RPMI8226 (cell line): ENCODE results near the gene CAMKK1.

Experiments used
- DNase-seq: peaks from one replicate; pipeline ENCODE4 v3.0.0-alpha.2; 2015

The CAMKK1 gene

DNA sequence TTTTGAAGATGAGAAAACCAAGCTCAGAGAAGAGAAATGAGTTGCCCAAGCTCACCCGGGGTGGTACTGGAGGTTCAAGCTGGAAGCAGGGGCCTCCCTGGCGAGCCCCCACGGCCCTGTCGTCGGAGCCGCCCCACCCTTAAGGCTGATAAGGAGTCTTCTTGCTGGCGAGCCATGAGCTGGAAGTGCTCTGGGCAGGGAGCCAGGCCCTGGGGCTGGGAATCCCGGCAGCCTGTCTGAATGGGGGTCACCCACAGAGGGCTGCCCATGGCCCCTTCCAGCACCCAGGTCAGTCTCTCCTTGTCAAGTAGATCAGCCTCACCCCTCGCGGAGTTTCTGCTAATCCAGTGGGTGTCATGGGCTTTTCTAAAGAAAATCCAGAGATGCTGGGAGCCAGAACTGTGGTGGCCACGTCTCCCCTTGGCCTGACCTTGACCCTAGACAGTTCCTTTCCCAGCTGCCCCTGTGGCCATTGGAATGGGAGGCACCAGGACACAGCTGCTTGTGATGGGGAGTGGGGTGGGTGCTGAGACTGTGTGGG, 24.6 kb upstream of the CAMKK1 start:
- DNase-seq = no peak

GRCh38 chr17:3916825-3917224, 24.0 kb upstream of the CAMKK1 start:
- DNase-seq = no peak

DNA sequence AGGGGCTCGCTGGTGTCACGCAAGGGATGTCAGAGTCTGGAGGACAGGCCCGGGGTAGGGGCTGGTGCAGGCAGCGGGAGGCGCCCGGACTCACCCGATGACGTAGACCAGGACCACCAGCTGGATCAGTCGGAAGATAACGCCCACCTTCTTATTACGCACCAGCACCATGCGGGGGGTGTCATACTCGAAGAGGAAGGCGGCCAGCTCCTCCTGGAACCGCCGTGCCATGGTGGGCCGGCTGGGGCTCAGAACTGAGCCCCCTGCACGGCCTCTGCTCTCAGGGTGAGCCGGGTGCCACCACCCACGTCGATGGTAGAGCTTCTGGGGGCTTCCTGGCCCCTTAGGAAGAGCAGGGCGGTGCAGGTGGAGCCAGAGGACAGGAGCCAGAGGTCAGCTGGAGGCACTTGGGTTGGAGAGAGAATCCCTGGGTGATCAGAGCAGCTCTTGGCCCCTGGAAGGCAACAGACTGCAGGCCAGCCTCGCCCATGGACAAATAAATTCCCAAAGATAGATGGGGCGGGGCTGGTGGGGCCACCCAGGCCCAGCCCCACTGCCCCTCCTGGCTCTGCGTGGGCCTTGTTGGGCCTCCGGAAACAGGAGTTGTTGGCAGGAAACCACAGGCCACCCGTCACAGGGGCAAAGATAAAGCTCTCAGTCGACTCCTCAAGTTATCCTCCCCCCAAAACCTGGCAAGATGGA, 23.3 kb upstream of the CAMKK1 start, which contains the start of gene P2RX1:
TSS of gene P2RX1 (minus strand) at position 471 of the 702 bp plus-strand sequence. CDS start at position 231, 240 bp downstream.
- peak; percentile 34 for DNase-seq

DNA sequence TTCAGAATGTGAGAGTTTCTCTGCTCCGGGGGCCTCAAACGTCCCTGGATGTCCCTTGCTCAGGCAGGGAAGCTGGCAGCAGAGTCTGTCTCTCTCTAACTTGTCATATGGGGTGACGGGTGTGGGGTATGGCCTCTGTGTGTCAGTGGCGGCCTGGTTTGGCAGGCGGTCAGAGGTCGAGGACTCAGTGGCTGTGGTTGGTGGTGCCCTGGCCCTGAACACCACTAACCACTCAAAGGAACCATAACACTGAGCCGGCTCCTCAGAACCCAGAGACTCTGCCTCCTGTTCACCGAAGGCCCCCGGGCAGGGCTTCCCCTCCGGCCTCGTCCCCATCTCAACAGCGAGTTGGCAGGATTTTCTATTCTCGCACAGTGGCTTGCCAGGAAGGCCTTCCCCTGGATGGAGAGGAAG, 22.7 kb upstream of the CAMKK1 start:
- no peak for DNase-seq

DNA sequence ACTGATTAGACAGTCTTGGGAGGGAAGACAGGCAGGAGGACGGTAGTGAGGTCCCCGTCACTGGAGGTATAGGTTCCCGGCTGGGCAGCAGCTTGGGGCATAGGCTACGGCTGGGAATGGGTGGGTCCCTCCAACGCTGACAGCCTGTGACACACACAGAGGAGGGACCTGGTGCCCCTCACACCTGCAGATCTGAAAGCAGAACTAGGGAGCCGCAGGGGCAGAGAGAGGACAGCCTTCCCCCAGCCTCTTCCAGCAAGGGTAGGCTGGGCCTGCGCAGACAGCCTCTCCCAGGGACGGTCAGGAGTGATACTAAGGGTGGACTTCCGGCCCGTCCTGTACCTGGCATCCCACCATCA, 21.4 kb upstream of the CAMKK1 start:
- DNase-seq = peak; percentile 82

- peak; percentile 79 for DNase-seq
Observed at GRCh38 chr17:3913531-3914311, 20.9 kb upstream of the CAMKK1 start.

DNA sequence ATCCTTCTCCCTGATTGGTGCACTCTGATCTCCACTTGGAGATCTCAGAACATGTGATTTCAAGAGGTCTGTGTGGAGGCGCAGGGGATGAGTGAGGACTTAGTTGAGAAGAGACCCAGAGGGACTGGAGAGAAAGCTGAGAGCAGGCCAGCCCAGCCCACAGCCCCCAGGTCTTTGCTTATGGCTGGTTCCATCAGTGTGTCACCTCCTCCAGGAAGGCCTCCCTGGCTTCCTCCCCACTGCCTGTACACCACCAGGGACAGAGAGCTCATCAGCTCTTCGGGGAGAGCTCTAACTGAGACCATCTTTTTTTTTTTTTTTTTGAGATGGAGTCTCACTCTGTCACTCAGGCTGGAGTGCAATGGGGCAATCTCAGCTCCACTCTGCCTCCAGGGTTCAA, 20.0 kb upstream of the CAMKK1 start:
- DNase-seq = no peak

- peak; percentile 91 for DNase-seq
Observed at GRCh38 chr17:3911271-3912053, 18.6 kb upstream of the CAMKK1 start.

- DNase-seq = no peak
Observed at GRCh38 chr17:3910420-3911270, 17.8 kb upstream of the CAMKK1 start.

DNA sequence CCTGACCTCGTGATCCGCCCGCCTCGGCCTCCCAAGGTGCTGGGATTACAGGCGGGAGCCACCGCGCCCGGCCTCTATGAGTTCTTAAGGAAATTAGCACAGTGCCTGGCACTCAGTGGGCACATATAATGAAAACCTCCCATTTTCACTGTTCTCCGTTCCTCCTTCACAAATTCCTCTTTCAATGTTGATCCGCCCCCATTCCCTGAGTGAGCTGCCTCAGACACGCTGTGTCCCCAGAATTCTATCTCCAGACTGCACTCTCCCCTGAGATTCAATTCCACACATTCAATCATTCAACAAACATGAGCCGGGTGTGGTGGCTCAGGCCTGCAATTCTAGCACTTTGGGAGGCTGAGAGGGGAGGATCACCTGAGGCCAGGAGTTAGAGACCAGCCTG, 16.4 kb upstream of the CAMKK1 start:
- DNase-seq = no peak

DNA sequence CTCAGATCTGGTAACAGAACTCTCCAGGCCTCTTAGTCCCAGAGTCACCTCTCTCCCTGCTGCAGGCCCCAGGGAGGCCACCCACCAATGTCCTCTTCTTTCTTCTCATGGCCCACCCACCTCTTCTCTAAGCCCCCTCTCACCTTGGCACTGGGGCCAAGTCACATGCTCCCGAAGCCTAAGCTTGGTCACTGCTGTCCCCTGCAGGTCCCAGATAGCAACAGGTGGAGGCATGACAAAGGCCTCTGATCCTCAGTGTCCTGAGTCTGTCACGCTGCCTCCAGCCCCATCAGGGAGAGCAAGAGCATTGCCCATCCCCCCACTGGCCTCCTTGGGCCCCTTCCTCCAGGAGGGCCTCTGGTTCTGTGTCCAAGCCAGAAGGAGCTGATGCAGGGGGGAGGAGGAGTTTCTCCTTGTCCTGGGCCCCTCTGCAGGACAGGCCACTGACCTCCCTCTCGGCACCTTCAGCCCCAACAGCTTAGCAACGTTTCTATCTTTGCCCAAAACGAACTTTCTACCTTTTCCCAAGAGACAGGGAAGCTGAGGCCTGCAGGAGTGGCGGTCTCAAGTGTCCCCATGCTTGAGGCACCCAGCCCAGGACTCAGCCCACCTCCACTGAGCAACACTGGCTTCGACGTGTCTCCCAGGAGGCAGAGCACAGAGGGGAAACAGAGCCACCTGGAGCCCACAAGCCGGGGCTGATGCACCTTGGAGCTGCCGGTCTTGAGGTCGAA, 14.8 kb upstream of the CAMKK1 start:
- no peak for DNase-seq

DNA sequence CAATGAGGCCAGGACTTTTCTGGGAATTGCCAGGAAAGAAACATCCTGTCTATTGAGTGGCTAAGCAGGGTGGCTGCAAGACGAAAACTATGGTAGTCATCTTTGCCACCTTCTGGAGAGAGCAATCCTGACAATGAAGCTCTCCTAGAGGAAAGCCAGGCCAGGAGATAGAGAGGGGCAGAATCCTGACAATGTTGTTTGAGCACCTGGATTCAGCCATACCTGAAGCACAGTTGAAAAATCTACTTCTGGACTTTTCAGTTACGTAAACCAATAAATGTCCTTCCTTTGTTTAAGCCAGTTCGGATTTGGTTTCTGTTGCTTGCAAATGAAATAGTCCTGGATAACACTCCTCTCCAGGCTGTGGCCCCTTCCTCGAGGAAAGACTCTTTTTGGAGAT, 14.0 kb upstream of the CAMKK1 start:
- DNase-seq = no peak

DNA sequence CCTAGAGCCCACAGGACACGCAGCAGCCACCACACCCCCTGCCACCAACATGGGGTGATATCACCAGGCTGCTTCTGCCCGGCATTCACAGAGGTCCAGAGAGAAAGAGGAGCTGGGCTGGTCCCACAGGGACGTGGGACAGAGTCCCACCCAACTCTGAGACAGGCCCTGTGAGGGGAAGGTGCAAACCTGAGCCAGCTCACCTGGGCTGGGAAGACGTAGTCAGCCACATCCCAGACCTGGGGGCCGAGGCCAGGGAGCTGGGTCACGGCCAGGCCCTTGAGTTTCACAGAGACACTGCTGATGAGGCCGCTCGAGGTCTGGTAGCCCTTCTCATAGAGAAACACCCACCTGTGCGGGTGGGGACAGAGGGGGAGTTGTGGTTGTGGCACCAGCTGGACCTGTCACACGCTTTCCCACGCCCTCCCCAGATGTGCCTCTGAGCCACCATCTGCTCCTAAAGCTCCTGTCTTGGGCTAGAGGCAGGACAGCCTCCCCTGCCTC, 12.2 kb upstream of the CAMKK1 start:
- peak; percentile 84 for DNase-seq

DNA sequence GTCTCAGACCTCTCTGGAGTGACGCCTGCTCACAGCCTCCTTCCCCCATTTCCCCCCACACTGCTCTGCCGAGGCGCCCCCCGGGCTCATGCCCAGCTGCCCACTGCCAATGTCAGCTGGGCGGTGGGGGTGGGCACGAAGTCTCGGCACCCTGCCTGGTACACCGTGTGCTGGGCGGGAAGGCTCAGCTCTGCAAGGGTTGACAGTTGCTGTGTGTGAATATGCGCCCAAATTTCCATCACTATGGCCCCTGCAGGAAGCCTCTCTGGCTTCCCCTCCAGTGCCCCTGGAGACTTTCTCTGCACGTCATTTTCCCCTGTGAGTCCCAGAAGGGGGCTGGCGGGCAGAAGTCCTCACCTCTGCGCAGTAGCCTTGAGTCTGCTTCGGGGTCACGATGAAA, 11.6 kb upstream of the CAMKK1 start:
- no peak for DNase-seq

DNA sequence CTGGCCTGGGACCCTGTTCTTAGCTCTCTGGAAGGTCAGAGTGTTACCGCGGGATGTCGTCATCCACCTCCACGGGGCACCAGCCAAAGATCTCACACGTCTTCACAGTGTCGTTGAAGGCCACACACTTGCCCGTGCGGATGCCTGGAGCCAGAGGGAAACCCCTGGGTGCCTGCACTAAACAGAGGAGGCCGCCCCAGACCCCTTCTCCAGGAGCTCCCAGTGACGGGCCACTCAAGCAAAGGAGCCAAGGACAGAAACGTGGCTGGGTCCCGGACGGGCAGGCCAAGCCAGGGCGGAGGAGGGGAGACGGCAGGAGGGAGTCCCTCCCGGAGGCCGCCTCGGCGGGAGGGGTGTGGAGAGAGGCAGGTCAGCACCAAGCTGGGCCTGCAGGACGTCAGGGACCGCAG, 11.0 kb upstream of the CAMKK1 start:
- no peak for DNase-seq

GRCh38 chr17:3903051-3903825, 10.4 kb upstream of the CAMKK1 start:
- DNase-seq = no peak

DNA sequence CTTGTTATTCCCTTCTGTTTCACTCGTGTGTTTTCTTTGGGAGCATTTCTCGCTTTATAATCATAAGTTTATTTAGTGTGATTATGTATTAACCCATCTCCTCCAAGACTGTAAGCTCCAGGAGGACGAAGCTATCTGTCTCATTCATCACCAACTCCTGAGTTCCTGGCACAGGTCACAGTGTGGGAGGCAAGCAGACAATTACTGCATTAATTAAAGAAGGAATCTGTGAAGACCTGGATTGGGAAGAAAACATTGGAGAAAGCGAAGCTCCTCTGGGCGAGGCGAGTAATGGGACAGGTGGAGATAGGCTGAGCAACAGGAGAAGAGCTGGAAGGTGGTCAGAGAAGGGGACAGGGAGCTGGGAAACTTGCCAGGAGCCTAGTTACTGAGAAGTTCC, 7.8 kb upstream of the CAMKK1 start:
- no peak for DNase-seq

DNA sequence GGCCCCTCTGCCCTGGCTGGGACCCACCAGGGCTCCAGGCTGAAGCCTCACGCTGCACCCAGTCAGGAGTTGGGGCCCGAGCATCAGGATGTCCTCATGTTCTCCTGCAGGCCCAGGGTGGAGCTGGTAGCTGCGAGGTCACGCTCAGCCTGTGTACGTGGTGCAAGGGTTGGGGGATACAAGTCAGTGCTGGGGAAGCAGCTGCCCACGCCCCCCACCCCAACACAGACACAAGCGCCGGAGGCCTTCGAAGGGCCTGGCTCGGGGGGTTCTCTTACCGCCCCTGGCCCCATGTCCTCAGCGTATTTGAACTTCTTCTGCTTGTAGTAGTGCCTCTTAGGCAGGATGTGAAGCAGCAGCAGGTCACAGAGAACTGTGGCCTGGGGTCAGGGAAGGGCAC, 4.9 kb upstream of the CAMKK1 start:
- DNase-seq = no peak

GRCh38 chr17:3896968-3897235, 4.0 kb upstream of the CAMKK1 start:
- DNase-seq = no peak

DNA sequence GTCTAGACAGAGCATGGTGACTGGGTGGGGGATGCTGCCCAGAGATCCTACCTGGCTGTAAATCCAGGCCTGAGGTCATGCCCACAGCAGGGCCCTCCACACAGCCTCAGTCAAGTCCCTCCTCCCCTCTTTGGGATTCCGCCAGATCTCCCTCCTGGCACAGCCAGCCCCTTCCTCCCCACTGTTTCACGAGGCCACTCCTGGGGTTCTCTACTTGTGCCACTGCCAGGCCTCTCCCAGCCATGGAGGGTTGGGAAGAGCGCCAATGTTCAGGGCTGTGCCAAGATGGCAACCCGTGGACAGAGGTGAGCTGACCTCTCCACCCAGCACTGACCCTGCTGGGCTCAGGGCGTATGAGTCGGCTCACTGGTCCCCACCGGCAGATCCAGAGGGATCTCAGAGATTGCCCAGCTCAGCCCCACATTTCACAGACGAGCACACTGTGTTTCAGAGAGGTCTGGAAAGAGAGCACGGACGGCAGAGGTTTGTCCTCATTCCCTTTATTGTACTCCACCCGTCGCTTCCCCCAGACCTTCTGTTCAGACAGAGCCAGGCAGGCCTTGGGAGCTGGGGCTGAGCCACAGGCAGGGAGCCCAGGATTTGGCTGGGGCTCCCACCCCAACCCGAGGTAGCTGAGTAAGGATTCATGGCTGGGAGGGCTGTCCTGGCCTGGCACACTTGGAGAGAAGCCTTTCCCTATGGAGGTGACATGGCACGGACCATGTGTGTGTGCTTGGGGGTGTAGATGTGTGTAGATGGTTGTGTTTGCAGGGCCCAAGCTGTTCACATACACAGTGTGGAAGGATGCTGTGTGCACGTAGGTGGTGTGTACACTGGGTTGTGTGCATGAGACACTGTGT, 3.5 kb upstream of the CAMKK1 start:
- no peak for DNase-seq
